Neuronal stem cell (in vitro differentiated cells): Measurements from ENCODE around the gene NSRP1.

Experiments used
- DNase-seq: peaks from one replicate; pipeline ENCODE4 v3.0.0-alpha.2; 2013; ENCODE audit warnings: low spot score
- H2AFZ ChIP-seq: one replicate; pipeline ENCODE4 v1.6.1; 2013; ENCODE audit warnings: mild to moderate bottlenecking, low read length, inconsistent platforms
- H2AK5ac ChIP-seq: 2 replicates; pipeline ENCODE4 v1.6.1; 2013; ENCODE audit warnings: low read depth, mild to moderate bottlenecking, inconsistent platforms, low read length, moderate library complexity, mixed read lengths
- H2BK120ac ChIP-seq: 2 replicates; pipeline ENCODE4 v1.6.1; 2013; ENCODE audit warnings: low read depth, mild to moderate bottlenecking, inconsistent platforms, low read length, moderate library complexity, mixed read lengths
- H2BK12ac ChIP-seq: one replicate; pipeline ENCODE4 v1.6.1; 2013; ENCODE audit warnings: low read length, inconsistent platforms
- H2BK15ac ChIP-seq: 2 replicates; pipeline ENCODE4 v1.6.1; 2013; ENCODE audit warnings: mild to moderate bottlenecking, low read length, inconsistent platforms, mixed read lengths
- H2BK5ac ChIP-seq: one replicate; pipeline ENCODE4 v1.6.1; 2013; ENCODE audit warnings: inconsistent platforms, mild to moderate bottlenecking, low read length, moderate library complexity
- H3K14ac ChIP-seq: one replicate; pipeline ENCODE4 v1.6.1; 2013; ENCODE audit warnings: low read length, inconsistent platforms
- H3K18ac ChIP-seq: 2 replicates; pipeline ENCODE4 v1.6.1; 2013; ENCODE audit warnings: low read length, inconsistent platforms
- H3K23ac ChIP-seq: 2 replicates; pipeline ENCODE4 v1.6.1; 2013; ENCODE audit warnings: low read depth, mild to moderate bottlenecking, mixed read lengths, low read length, inconsistent platforms; ENCODE audit not compliant: poor library complexity
- H3K27ac ChIP-seq: replicated peaks from 3 replicates; pipeline ENCODE4 v1.5.1; 2013; ENCODE audit warnings: low read length, inconsistent platforms
- H3K27me3 ChIP-seq, 3 experiments: 2 replicates each; pipeline ENCODE4 v1.6.1; 2013; ENCODE audit warnings: low read length in 3 of 3, mild to moderate bottlenecking in 2 of 3, inconsistent platforms in 1 of 3, low read depth in 1 of 3, mixed read lengths in 1 of 3, moderate library complexity in 1 of 3; ENCODE audit not compliant: control insufficient read depth in 3 of 3, insufficient read depth in 3 of 3
- H3K36me3 ChIP-seq, 2 donors: replicated peaks in 1 of 2; 2 replicates each; pipeline ENCODE4 v1.6.1; 2013; ENCODE audit warnings: low read length in 2 of 2; ENCODE audit not compliant: control insufficient read depth in 2 of 2, insufficient read depth in 2 of 2
- H3K4ac ChIP-seq: 2 replicates; pipeline ENCODE4 v1.6.1; 2013; ENCODE audit warnings: inconsistent platforms, mild to moderate bottlenecking, low read length, moderate library complexity
- H3K4me1 ChIP-seq, 2 donors: 1 replicate in 1 of 2; 2 replicates in 1 of 2; pipeline ENCODE4 v1.6.1; 2013; ENCODE audit warnings: low read length in 2 of 2, low read depth in 1 of 2; ENCODE audit not compliant: control insufficient read depth in 2 of 2, insufficient read depth in 1 of 2
- H3K4me2 ChIP-seq: one replicate; pipeline ENCODE4 v1.6.1; 2013; ENCODE audit warnings: mild to moderate bottlenecking, low read length, inconsistent platforms; ENCODE audit not compliant: insufficient read depth, poor library complexity, severe bottlenecking
- H3K4me3 ChIP-seq, 2 donors: 2 replicates each; pipeline ENCODE4 v1.5.1; 2013; ENCODE audit warnings: low read length in 2 of 2, mild to moderate bottlenecking in 2 of 2, inconsistent platforms in 1 of 2, moderate library complexity in 1 of 2
- H3K79me1 ChIP-seq: one replicate; pipeline ENCODE4 v1.6.1; 2013; ENCODE audit warnings: low read depth, mild to moderate bottlenecking, inconsistent platforms, low read length, moderate library complexity
- H3K9ac ChIP-seq: one replicate; pipeline ENCODE4 v1.6.1; 2013; ENCODE audit warnings: mild to moderate bottlenecking, low read depth, low read length, inconsistent platforms; ENCODE audit not compliant: poor library complexity
- H3K9me3 ChIP-seq, 2 donors: replicated peaks in 1 of 2; 2 replicates each; pipeline versions ENCODE3 to v1.6.1; 2013; ENCODE audit warnings: low read length in 2 of 2, mild to moderate bottlenecking in 2 of 2, inconsistent platforms in 1 of 2, low read depth in 1 of 2, mixed read lengths in 1 of 2, moderate library complexity in 1 of 2; ENCODE audit not compliant: control insufficient read depth in 2 of 2, insufficient read depth in 1 of 2
- H4K8ac ChIP-seq: one replicate; pipeline ENCODE4 v1.6.1; 2013; ENCODE audit warnings: low read depth, mild to moderate bottlenecking, inconsistent platforms, low read length, moderate library complexity
- H4K91ac ChIP-seq: one replicate; pipeline ENCODE4 v1.6.1; 2013; ENCODE audit warnings: low read length, low read depth, mild to moderate bottlenecking, inconsistent platforms; ENCODE audit not compliant: poor library complexity
- WGBS, 2 donors: extraction: QIAGEN DNeasy Blood & Tissue Kit; methylation state at CpG; one replicate each; pipeline ENCODE4 v1.1.7; 2013; ENCODE audit warnings: missing lambda C conversion rate in 2 of 2, mixed read lengths in 1 of 2; ENCODE audit not compliant: insufficient read length in 2 of 2, insufficient replicate concordance in 1 of 2; ENCODE audit errors: extremely low coverage in 2 of 2; 5-methylcytosine and 5-hydroxymethylcytosine counted together

Gene NSRP1

GRCh38 chr17:30212750-30213149, 96.1 kb downstream of the NSRP1 start:
- Histone ChIP-seq H2BK15ac (no peak overlapping the region), H3K4ac (no peak overlapping the region), H2BK120ac (no peak overlapping the region), H3K36me3 (no peaks in the 10 kb centered on the region), H2AFZ (no peak overlapping the region), H3K4me1 (peaks cover 0 to 2% of the 10 kb centered on the region in 2 donors), H4K91ac (no peak overlapping the region), H3K4me2 (no peak overlapping the region), H3K9ac (no peak overlapping the region), H2BK12ac (no peak overlapping the region), H2BK5ac (no peak overlapping the region), H3K4me3 (peak overlapping the region in 1 of 2 donors; percentile 48), H2AK5ac (peak overlapping the region; percentile 65), H4K8ac (no peak overlapping the region), H3K79me1 (no peaks in the 10 kb centered on the region), H3K27me3 (peaks cover 0 to 12% (median 0%) of the 10 kb centered on the region in 3 experiments), H3K9me3 (no peaks in the 10 kb centered on the region), H3K18ac (peak overlapping the region; percentile 59), H3K14ac (peak overlapping the region; percentile 77), H3K27ac (no peak overlapping the region), H3K23ac (peak overlapping the region; percentile 57)
- WGBS, 2 donors: no CpG with 5 or more reads among the region's 11 CpGs
- DNase-seq: no peak

DNA sequence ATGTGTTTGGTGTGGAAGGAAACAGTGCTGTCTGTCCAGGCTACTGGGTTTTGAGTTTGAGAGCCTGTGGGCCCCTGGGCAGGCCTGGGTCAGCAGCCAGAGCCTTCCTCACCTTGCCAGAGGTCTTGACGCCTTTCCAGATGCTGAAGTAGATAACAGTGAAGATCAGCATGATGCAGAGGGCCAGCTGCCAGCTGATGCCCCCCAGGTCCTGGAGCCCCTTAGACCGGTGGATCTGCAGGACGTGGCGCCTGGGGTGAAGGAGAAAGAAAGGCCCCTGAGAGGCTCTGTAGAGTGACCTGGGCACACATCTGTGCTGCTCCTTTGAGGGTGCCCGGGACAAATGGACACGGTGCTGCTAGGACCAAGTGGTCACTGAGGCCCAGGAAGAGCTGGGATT, 100.4 kb downstream of the NSRP1 start:
- H3K36me3 ChIP-seq: no peaks in the 10 kb centered on the region
- H3K27me3 ChIP-seq: peaks cover 0 to 7% (median 0%) of the 10 kb centered on the region in 3 experiments
- no peak overlapping the region for H3K18ac ChIP-seq
- WGBS, 2 donors: no CpG with 5 or more reads among the region's 6 CpGs
- no peak overlapping the region for H3K23ac ChIP-seq
- no peak overlapping the region for H3K14ac ChIP-seq
- H2BK5ac ChIP-seq: no peak overlapping the region
- no peak overlapping the region for H3K9ac ChIP-seq
- H3K79me1 ChIP-seq: no peaks in the 10 kb centered on the region
- DNase-seq: no peak
- H2AK5ac ChIP-seq: no peak overlapping the region
- no peak overlapping the region for H3K27ac ChIP-seq
- H4K91ac ChIP-seq: no peak overlapping the region
- H3K4me1 ChIP-seq: peaks cover 6 to 7% of the 10 kb centered on the region in 2 donors
- no peak overlapping the region for H2BK15ac ChIP-seq
- H3K4me3 ChIP-seq: no peak overlapping the region
- H3K9me3 ChIP-seq: no peaks in the 10 kb centered on the region
- no peak overlapping the region for H2BK120ac ChIP-seq
- H4K8ac ChIP-seq: no peak overlapping the region
- H3K4ac ChIP-seq: no peak overlapping the region
- no peak overlapping the region for H2BK12ac ChIP-seq
- H2AFZ ChIP-seq: no peak overlapping the region
- H3K4me2 ChIP-seq: no peak overlapping the region

- DNase-seq: no peak
- H3K79me1 ChIP-seq: no peaks in the 10 kb centered on the region
These were observed 101.2 kb downstream of the NSRP1 start for GRCh38 chr17:30217746-30218245.

GRCh38 chr17:30218799-30219198, 102.2 kb downstream of the NSRP1 start:
- no peak overlapping the region for H3K27ac ChIP-seq
- no peak overlapping the region for H2AK5ac ChIP-seq
- H3K18ac ChIP-seq: no peak overlapping the region
- no peak overlapping the region for H2AFZ ChIP-seq
- no peak overlapping the region for H2BK15ac ChIP-seq
- H3K4me3 ChIP-seq: no peak overlapping the region
- H3K4ac ChIP-seq: no peak overlapping the region
- H3K27me3 ChIP-seq: peaks cover 0 to 12% (median 0%) of the 10 kb centered on the region in 3 experiments
- WGBS, 2 donors: no CpG with 5 or more reads among the region's 9 CpGs
- H3K4me2 ChIP-seq: no peak overlapping the region
- no peaks in the 10 kb centered on the region for H3K79me1 ChIP-seq
- H4K91ac ChIP-seq: no peak overlapping the region
- no peaks in the 10 kb centered on the region for H3K9me3 ChIP-seq
- H2BK12ac ChIP-seq: no peak overlapping the region
- H4K8ac ChIP-seq: no peak overlapping the region
- no peak overlapping the region for H2BK5ac ChIP-seq
- no peak overlapping the region for H3K14ac ChIP-seq
- H3K4me1 ChIP-seq: peaks cover 17 to 19% of the 10 kb centered on the region in 2 donors
- H3K36me3 ChIP-seq: no peaks in the 10 kb centered on the region
- H3K23ac ChIP-seq: no peak overlapping the region
- DNase-seq: no peak
- H3K9ac ChIP-seq: no peak overlapping the region
- no peak overlapping the region for H2BK120ac ChIP-seq

More at GRCh38 chr17:30217746-30218245, 101.2 kb downstream of the NSRP1 start:
- no peak overlapping the region for H4K91ac ChIP-seq
- no peak overlapping the region for H3K23ac ChIP-seq
- peaks cover 14% of the 10 kb centered on the region in 2 donors for H3K4me1 ChIP-seq
- no peak overlapping the region for H2AK5ac ChIP-seq
- H2AFZ ChIP-seq: no peak overlapping the region
- H3K27ac ChIP-seq: no peak overlapping the region
- H2BK5ac ChIP-seq: no peak overlapping the region
- no peak overlapping the region for H3K18ac ChIP-seq
- no peaks in the 10 kb centered on the region for H3K36me3 ChIP-seq
- H3K27me3 ChIP-seq: peaks cover 0 to 6% (median 0%) of the 10 kb centered on the region in 3 experiments
- WGBS, 2 donors: no CpG with 5 or more reads among the region's 11 CpGs
- H3K9me3 ChIP-seq: no peaks in the 10 kb centered on the region
- no peak overlapping the region for H2BK120ac ChIP-seq
- no peak overlapping the region for H3K9ac ChIP-seq
- H4K8ac ChIP-seq: no peak overlapping the region
- H2BK15ac ChIP-seq: no peak overlapping the region
- H3K4me2 ChIP-seq: no peak overlapping the region
- peak overlapping the region in 1 of 2 donors; percentile 24 for H3K4me3 ChIP-seq
- H3K4ac ChIP-seq: no peak overlapping the region
- H2BK12ac ChIP-seq: no peak overlapping the region
- no peak overlapping the region for H3K14ac ChIP-seq
